NCI-H748 treated with DMSO at 0.1 percent for 48 hours (cell line): Measurements from ENCODE around the gene CYGB.

ENCODE experiments used
- DNase-seq: peaks from one replicate; lab custom pipeline; 2025; lab: John Stamatoyannopoulos, UW

Gene CYGB

DNA sequence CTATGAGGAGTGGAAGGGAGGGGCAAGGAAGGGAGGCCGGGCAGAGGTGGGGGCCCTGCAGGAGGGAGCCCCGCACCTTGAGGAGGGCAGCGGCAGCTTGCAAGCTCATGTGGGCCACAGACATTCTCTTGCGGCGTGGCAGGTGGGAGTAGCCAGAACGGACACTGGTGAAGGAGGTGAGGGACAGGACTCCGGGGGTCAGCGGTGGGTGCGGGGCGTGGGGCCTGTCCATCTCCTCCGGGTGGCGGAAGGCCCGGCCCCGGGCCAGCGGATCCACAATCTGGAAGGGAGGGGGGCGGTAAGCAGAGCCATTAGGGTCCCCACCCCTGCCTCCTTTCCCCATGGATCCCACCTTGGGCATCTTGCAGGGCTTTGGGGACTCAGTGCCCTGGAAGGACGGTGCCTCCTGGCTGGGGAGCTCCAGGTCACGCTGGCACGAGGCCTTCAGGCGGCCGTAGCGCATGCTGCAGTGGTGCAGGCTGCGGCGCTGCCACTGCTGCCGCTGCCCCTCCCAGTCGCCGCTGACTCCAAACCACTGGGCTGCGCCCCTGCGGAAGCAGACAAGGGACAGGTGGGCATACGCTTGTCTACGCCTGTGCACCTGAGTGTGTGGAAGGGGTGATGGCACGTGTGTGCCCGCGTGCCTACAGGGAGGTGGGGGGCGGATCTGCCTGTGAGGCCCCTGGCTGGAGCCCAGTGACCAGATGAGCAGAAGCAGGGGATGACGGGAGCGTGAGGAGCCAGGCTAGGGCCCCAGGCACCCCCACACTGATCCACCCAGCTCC lies 58.6 kb downstream of the CYGB start:
- DNase-seq: no peak

DNA sequence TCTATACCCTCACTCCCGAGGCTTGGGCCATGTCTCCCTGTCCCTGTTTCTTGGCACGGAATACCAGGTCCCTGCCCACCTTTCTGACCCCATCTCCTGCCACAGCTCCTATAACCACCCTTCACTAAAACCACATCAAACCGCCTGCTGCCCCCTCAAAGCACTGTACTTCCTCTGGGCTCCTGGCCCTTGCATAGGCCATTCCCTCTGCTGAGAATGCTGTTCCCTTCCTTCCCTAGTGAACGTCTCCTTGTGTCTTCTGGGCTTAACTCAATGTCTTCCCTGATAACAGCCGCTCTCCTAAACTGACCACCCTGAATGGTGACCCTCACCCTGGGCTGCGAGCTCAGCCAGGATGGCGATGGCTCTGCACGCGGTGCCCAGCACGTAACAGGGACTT lies 59.4 kb downstream of the CYGB start:
- DNase-seq: no peak

DNA sequence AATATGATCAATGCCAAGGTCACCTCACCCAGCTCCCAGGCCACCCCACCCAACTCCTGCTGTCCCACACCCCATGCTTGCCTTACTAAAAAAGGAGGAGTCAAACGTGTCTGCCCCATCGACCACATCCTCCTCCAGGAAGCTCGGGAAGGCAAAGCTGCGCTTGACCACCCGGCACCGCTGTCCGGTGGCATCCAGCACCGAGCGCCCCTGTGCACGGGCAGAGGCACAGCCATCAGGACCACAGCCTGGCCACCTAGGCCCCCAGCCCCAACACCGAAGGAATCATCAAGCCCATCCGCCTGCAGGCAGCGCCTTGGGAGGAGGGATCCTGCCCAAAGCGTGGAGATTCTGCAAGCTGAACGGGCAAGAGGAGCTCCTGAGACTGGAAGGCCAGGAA lies 59.9 kb downstream of the CYGB start:
- no peak for DNase-seq
